Trophoblast cell (in vitro differentiated cells and primary cell): ENCODE measurements around the gene RPA1.
"Not testable (repeated sequence)": the region's sequence is repeated elsewhere in the genome, so short reads cannot be mapped to it uniquely, and the experiment has no call there.

ENCODE experiments used
- DNase-seq, 2 donors: peaks; one replicate each; pipeline ENCODE4 v3.0.0-alpha.2; 2016
- H2AFZ ChIP-seq: 2 replicates; pipeline ENCODE4 v1.6.1; 2013; ENCODE audit warnings: low read length, moderate library complexity, mild to moderate bottlenecking; ENCODE audit not compliant: insufficient read depth, poor library complexity
- H2AK5ac ChIP-seq: 2 replicates; pipeline ENCODE4 v1.6.1; 2013; ENCODE audit warnings: mild to moderate bottlenecking, low read length
- H2BK120ac ChIP-seq: 2 replicates; pipeline ENCODE4 v1.6.1; 2013; ENCODE audit warnings: low read length, mild to moderate bottlenecking, moderate library complexity; ENCODE audit not compliant: insufficient read depth, poor library complexity
- H2BK12ac ChIP-seq: 2 replicates; pipeline ENCODE4 v1.6.1; 2013; ENCODE audit warnings: mild to moderate bottlenecking, low read length, moderate library complexity
- H2BK5ac ChIP-seq: 2 replicates; pipeline ENCODE4 v1.6.1; 2013; ENCODE audit warnings: low read length, low read depth, moderate library complexity, mild to moderate bottlenecking; ENCODE audit not compliant: poor library complexity
- H3K14ac ChIP-seq: 2 replicates; pipeline ENCODE4 v1.6.1; 2013; ENCODE audit warnings: mild to moderate bottlenecking, low read length
- H3K18ac ChIP-seq: 2 replicates; pipeline ENCODE4 v1.6.1; 2013; ENCODE audit warnings: mild to moderate bottlenecking, low read length
- H3K23ac ChIP-seq: 2 replicates; pipeline ENCODE4 v1.6.1; 2013; ENCODE audit warnings: low read length
- H3K27ac ChIP-seq: 2 replicates; pipeline ENCODE4 v1.5.1; 2013; ENCODE audit warnings: low read depth, mild to moderate bottlenecking, inconsistent platforms, low read length, moderate library complexity
- H3K27me3 ChIP-seq: 2 replicates; pipeline ENCODE4 v1.6.1; 2013; ENCODE audit warnings: inconsistent platforms, mild to moderate bottlenecking, low read length, moderate library complexity; ENCODE audit not compliant: insufficient read depth
- H3K36me3 ChIP-seq, 2 experiments: 1 replicate in 1 of 2; 2 replicates in 1 of 2; pipeline ENCODE4 v1.6.1; 2013; ENCODE audit warnings: low read length in 2 of 2, mild to moderate bottlenecking in 2 of 2, moderate library complexity in 1 of 2; ENCODE audit not compliant: insufficient read depth in 2 of 2, control insufficient read depth in 1 of 2
- H3K4ac ChIP-seq: 2 replicates; pipeline ENCODE4 v1.6.1; 2013; ENCODE audit warnings: low read depth, mild to moderate bottlenecking, low read length, moderate library complexity
- H3K4me1 ChIP-seq, 2 experiments: 1 replicate in 1 of 2; 2 replicates in 1 of 2; pipeline ENCODE4 v1.6.1; 2013; ENCODE audit warnings: low read length in 2 of 2, mild to moderate bottlenecking in 2 of 2, moderate library complexity in 1 of 2; ENCODE audit not compliant: insufficient read depth in 2 of 2, control insufficient read depth in 1 of 2
- H3K4me2 ChIP-seq: 2 replicates; pipeline ENCODE4 v1.6.1; 2013; ENCODE audit warnings: inconsistent platforms, mild to moderate bottlenecking, low read length, moderate library complexity
- H3K4me3 ChIP-seq: 2 replicates; pipeline ENCODE4 v1.5.1; 2013; ENCODE audit warnings: mild to moderate bottlenecking, low read depth, low read length, inconsistent platforms
- H3K79me1 ChIP-seq: one replicate; pipeline ENCODE4 v1.6.1; 2013; ENCODE audit warnings: low read length
- H3K79me2 ChIP-seq: 2 replicates; pipeline ENCODE4 v1.6.1; 2013; ENCODE audit warnings: low read length, mild to moderate bottlenecking; ENCODE audit not compliant: control insufficient read depth, insufficient read depth, poor library complexity
- H3K9ac ChIP-seq: 2 replicates; pipeline ENCODE4 v1.6.1; 2013; ENCODE audit warnings: mild to moderate bottlenecking, low read length
- H3K9me3 ChIP-seq: 2 replicates; pipeline ENCODE4 v1.6.1; 2013; ENCODE audit warnings: low read depth, mild to moderate bottlenecking, control low read depth, inconsistent platforms, low read length; ENCODE audit not compliant: insufficient read depth
- H4K12ac ChIP-seq: 2 replicates; pipeline ENCODE4 v1.6.1; 2013; ENCODE audit warnings: low read depth, mild to moderate bottlenecking, low read length, moderate library complexity
- H4K8ac ChIP-seq: 2 replicates; pipeline ENCODE4 v1.6.1; 2013; ENCODE audit warnings: low read depth, mild to moderate bottlenecking, low read length, moderate library complexity
- H4K91ac ChIP-seq: one replicate; pipeline ENCODE4 v1.6.1; 2013; ENCODE audit warnings: low read depth, mild to moderate bottlenecking, low read length, moderate library complexity
- WGBS: extraction: QIAGEN DNeasy Blood & Tissue Kit; methylation state at CpG from one replicate; pipeline ENCODE4 v1.1.7; 2013; ENCODE audit warnings: missing lambda C conversion rate; ENCODE audit not compliant: insufficient read length, insufficient coverage; ENCODE audit errors: extremely low coverage; 5-methylcytosine and 5-hydroxymethylcytosine counted together

Gene RPA1

DNA sequence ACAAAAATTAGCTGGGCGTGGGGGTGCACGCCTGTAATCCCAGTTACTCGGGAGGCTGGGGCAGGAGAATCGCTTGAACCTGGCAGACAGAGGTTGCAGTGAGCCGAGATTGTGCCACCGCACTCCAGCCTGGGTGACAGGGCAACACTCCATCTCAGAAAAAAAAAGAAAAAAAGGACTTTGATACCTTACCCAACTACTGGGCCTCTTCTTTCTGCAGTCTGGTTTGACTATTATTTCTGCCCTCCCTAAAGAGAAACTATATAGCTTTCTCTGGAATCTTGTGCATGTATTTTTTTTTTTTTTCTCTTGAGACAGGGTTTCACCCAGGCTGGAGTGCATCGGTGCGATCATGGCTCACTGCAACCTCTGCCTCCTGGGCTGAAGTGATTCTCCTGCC lies 32.0 kb upstream of the RPA1 start:
- not testable (repeated sequence) for H3K79me2 ChIP-seq, H4K8ac ChIP-seq, H3K4me2 ChIP-seq, H2BK5ac ChIP-seq, DNase-seq, H3K27me3 ChIP-seq, H3K9me3 ChIP-seq, H2BK12ac ChIP-seq, H3K27ac ChIP-seq, H2AFZ ChIP-seq, H3K18ac ChIP-seq, H3K79me1 ChIP-seq, H4K12ac ChIP-seq, H4K91ac ChIP-seq, H3K4me3 ChIP-seq, H3K4ac ChIP-seq, H3K23ac ChIP-seq, H2BK120ac ChIP-seq, H2AK5ac ChIP-seq, H3K9ac ChIP-seq, H3K14ac ChIP-seq
- peaks cover 8 to 16% of the 10 kb centered on the region in 2 experiments for H3K36me3 ChIP-seq
- no CpG with 5 or more reads among the region's 8 CpGs for WGBS
- H3K4me1 ChIP-seq, result peaks cover 10% of the 10 kb centered on the region in 2 experiments

GRCh38 chr17:1800240-1800639 lies 29.6 kb upstream of the RPA1 start:
- Histone ChIP-seq H3K4me3 (no peak overlapping the region), H4K12ac (no peak overlapping the region), H3K79me1 (no peaks in the 10 kb centered on the region), H3K79me2 (no peaks in the 10 kb centered on the region), H3K27ac (no peak overlapping the region), H3K27me3 (no peaks in the 10 kb centered on the region), H3K4me2 (no peak overlapping the region), H3K18ac (no peak overlapping the region), H3K9ac (no peak overlapping the region), H3K4me1 (peaks cover 3% of the 10 kb centered on the region in 2 experiments), H2BK120ac (no peak overlapping the region), H3K4ac (no peak overlapping the region), H4K91ac (no peak overlapping the region), H2AFZ (no peak overlapping the region), H3K36me3 (peaks cover 19 to 22% of the 10 kb centered on the region in 2 experiments), H3K9me3 (no peaks in the 10 kb centered on the region), H2AK5ac (no peak overlapping the region), H4K8ac (no peak overlapping the region), H3K14ac (no peak overlapping the region), H3K23ac (no peak overlapping the region), H2BK12ac (no peak overlapping the region), H2BK5ac (no peak overlapping the region)
- WGBS, result no CpG with 5 or more reads among the region's 7 CpGs
- DNase-seq, result no peak

DNA sequence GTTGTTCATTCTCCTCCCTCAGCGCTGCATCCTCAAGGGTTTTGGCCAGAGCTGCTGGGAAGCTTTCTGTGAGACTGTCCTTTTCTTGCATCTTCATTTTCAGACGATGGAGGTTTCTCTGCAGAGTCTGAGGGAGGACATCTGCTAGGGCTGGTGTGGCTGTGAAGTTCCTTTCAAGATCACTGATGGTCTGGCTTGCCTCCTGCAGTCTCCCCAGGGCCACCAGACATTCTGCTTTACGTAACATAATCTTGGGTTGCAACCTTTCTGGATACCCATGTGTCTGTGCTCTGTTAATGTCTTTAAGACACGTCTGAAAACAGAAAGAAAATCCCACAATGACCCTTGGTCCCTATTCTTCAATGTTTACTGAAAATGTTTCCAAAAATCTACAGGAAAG lies 29.1 kb upstream of the RPA1 start:
- H2AK5ac ChIP-seq, result no peak overlapping the region
- WGBS, result no CpG with 5 or more reads among the region's 4 CpGs
- no peaks in the 10 kb centered on the region for H3K79me1 ChIP-seq

DNA sequence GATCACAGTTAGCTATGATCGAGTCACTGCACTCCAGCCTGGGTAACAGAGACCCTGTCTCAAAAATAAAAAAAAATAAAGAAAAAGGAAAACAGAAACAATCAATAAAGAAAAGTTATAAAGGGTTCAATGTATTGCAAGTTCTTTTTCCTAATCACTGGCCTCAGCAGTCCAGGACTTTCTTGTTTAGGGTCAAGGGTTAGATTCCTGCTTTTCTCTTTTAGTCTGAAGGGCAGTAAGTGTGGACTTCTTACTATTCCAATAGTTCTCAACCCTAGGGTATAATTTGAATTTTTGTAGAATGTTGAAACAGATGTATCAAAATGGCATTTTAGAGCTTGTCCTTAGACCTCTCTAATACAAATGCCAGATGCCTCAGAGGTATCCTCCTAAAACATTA lies 27.4 kb upstream of the RPA1 start:
- WGBS, result no CpG with 5 or more reads among the region's 1 CpG
- Histone ChIP-seq H3K4me3 (no peak overlapping the region), H3K4ac (no peak overlapping the region)

More for the DNA sequence above, 29.1 kb upstream of the RPA1 start:
- Histone ChIP-seq H3K9ac (no peak overlapping the region), H3K36me3 (peaks cover 20 to 22% of the 10 kb centered on the region in 2 experiments), H3K4me3 (no peak overlapping the region), H2BK120ac (no peak overlapping the region), H3K4ac (no peak overlapping the region), H3K18ac (no peak overlapping the region), H3K27ac (no peak overlapping the region), H4K91ac (no peak overlapping the region), H2BK5ac (no peak overlapping the region), H3K4me1 (peaks cover 3% of the 10 kb centered on the region in 2 experiments), H4K12ac (no peak overlapping the region), H2AFZ (no peak overlapping the region), H3K27me3 (no peaks in the 10 kb centered on the region), H3K9me3 (no peaks in the 10 kb centered on the region), H3K79me2 (no peaks in the 10 kb centered on the region), H3K14ac (no peak overlapping the region), H3K4me2 (no peak overlapping the region), H2BK12ac (no peak overlapping the region), H4K8ac (no peak overlapping the region), H3K23ac (no peak overlapping the region)
- DNase-seq, result no peak

More for the DNA sequence above, 27.4 kb upstream of the RPA1 start:
- Histone ChIP-seq H3K9me3 (no peaks in the 10 kb centered on the region), H4K8ac (no peak overlapping the region), H3K18ac (no peak overlapping the region), H2BK120ac (no peak overlapping the region), H3K4me1 (peaks cover 3% of the 10 kb centered on the region in 2 experiments), H4K12ac (no peak overlapping the region), H2AK5ac (no peak overlapping the region), H3K9ac (no peak overlapping the region), H3K79me2 (no peaks in the 10 kb centered on the region), H2BK5ac (no peak overlapping the region), H3K27ac (no peak overlapping the region), H2AFZ (no peak overlapping the region), H2BK12ac (no peak overlapping the region), H3K79me1 (no peaks in the 10 kb centered on the region), H3K27me3 (no peaks in the 10 kb centered on the region), H3K14ac (no peak overlapping the region), H4K91ac (no peak overlapping the region), H3K4me2 (no peak overlapping the region), H3K23ac (no peak overlapping the region), H3K36me3 (peaks cover 22 to 23% of the 10 kb centered on the region in 2 experiments)
- DNase-seq, result no peak
